ENCODE data around the gene PLAGL2. TPM values are rescaled to one million over a fixed set of nuclear protein-coding genes. Genes with fewer than 3 reads are reported as not detected.

The PLAGL2 gene
- total and polyA plus RNA-seq, 2 of the 4 experiments (the other 2 are of a cell fraction): 2.9 to 7.7 TPM

DNA sequence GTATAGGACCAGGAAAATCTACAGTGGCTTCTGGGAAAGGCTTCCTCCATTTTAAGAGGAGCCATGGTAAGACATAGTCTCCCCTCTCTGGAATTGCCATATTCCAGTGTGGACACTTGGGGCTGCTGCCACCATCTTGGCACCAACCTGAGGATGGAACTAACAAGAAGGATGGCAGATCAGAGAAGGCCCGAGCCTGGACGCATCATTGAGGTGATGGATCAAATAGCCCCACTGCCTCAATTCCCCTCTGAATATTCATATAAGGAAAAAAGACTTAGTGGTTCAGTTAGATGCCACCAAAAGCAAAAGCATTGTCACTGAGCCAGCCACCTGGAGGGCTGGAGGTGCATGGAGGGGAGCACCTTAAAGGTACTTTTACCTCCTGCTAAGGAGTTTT is 25.9 kb downstream of the PLAGL2 start:
- POLR2A ChIA-PET (ENCODE audit: unreplicated experiment): no interaction called here
- Histone ChIP-seq H3K36me3 (ENCODE audit: control insufficient read depth, insufficient read depth, low read length) (no peaks in the 10 kb centered on the region), H4K20me1 (ENCODE audit: insufficient read depth, low read length) (no peaks in the 10 kb centered on the region), H3K14ac (replicated peaks; ENCODE audit: low read depth, low read length) (no peak overlapping the region), H3K9me1 (ENCODE audit: insufficient read depth, low read length) (no peaks in the 10 kb centered on the region), H4K91ac (ENCODE audit: insufficient read depth, low read depth, low read length) (no peak overlapping the region), H3K9ac (ENCODE audit: low read depth, low read length) (no peak overlapping the region), H2BK20ac (ENCODE audit: low read depth, low read length) (no peak overlapping the region), H4K8ac (ENCODE audit: low read depth in 2 of 2, low read length in 2 of 2) (no peak overlapping the region), H3K4me3 (ENCODE audit: insufficient read depth, low read depth, low read length) (no peak overlapping the region), H3K9me3 (ENCODE audit: control insufficient read depth, insufficient read depth, low read length) (no peaks in the 10 kb centered on the region), H3K27me3 (ENCODE audit: control insufficient read depth, insufficient read depth, low read length) (no peaks in the 10 kb centered on the region), H4K5ac (ENCODE audit: low read depth, low read length) (no peak overlapping the region), H2AK5ac (ENCODE audit: low read depth, low read length) (no peak overlapping the region), H3K23ac (ENCODE audit: low read depth, low read length) (no peak overlapping the region), H3K27ac (ENCODE audit: insufficient read depth, low read length) (no peak overlapping the region), H2AFZ (replicated peaks; ENCODE audit: low read length, poor library complexity) (no peak overlapping the region), H3K79me1 (ENCODE audit: low read depth in 1 of 2, low read length in 2 of 2) (no peaks in the 10 kb centered on the region), H2BK5ac (ENCODE audit: low read depth, low read length, poor library complexity, severe bottlenecking) (no peak overlapping the region), H3K18ac (ENCODE audit: low read depth, low read length) (no peak overlapping the region), H2AK9ac (replicated peaks; ENCODE audit: low read depth, low read length, poor library complexity) (no peak overlapping the region), H3K4me2 (ENCODE audit: low read depth, low read length) (no peak overlapping the region), H3K4me1 (ENCODE audit: control insufficient read depth, insufficient read depth, low read length) (no peaks in the 10 kb centered on the region), H3K56ac (ENCODE audit: extremely low read depth, insufficient read depth, low read length) (no peak overlapping the region), H2BK120ac (ENCODE audit: low read depth, low read length) (no peak overlapping the region), H2BK15ac (ENCODE audit: low read depth, low read length) (no peak overlapping the region), H3K4ac (ENCODE audit: low read depth, low read length) (no peak overlapping the region)
- intact Hi-C loops (cut with micrococcal nuclease): loop anchor here (1.0 kb wide), 1 partner anchor 11 kb away; no protein-coding TSS in a partner anchor
- dilution Hi-C loops (cut with HindIII; ENCODE audit: low sequenced_read_pairs, unreplicated experiment): no loop called here
- in situ Hi-C loops (cut with MboI; ENCODE audit: low sequenced_read_pairs): no loop called here
- no TSS peak for BruUV-seq (replicated peaks)
- no peak for DNase-seq
- CTCF ChIA-PET: no interaction called here
- ATAC-seq (ENCODE audit: low read depth): no peak
- no CpG with 5 or more reads among the region's 2 CpGs for WGBS, 2 experiments (ENCODE audit: extremely low coverage in 2 of 2, insufficient read length in 1 of 2)
- no peak for TF ChIP-seq NFE2L2 (IDR thresholded peaks at IDR 0.05; ENCODE audit: low read depth, low read length)
- TF ChIP-seq MAZ (IDR thresholded peaks at IDR 0.05; ENCODE audit: borderline replicate concordance, low read depth, low read length): no peak
- TF ChIP-seq MXI1 (IDR thresholded peaks at IDR 0.05; ENCODE audit: borderline replicate concordance, low read depth, low read length): no peak
- TF ChIP-seq CEBPB (IDR thresholded peaks at IDR 0.05; ENCODE audit: low read depth, low read length): no peak

All from IMR-90 (cell line).